GM12892 (cell line): ENCODE results near the gene PVALEF.

ENCODE experiments used
- POLR2A ChIP-seq: IDR thresholded peaks from 2 replicates; pipeline ENCODE4 v1.6.1; 2011; ENCODE audit warnings: low read depth, low read length, control low read depth
- POLR2AphosphoS5 ChIP-seq: IDR thresholded peaks from 2 replicates; pipeline ENCODE4 v1.6.1; 2011; ENCODE audit warnings: low read depth, low read length, control low read depth
- TAF1 ChIP-seq: IDR thresholded peaks from 2 replicates; pipeline ENCODE4 v1.6.1; 2011; ENCODE audit warnings: low read depth, mild to moderate bottlenecking, control low read depth, low read length, borderline replicate concordance

- no peak for TF ChIP-seq TAF1
- TF ChIP-seq POLR2A: no peak
- no peak for TF ChIP-seq POLR2AphosphoS5
These were observed 25.9 kb upstream of the PVALEF start for GRCh38 chr17:81139428-81139827.
